Left lung (tissue), 10 donors: Measurements from ENCODE around the gene SLC16A10. TPM values are rescaled to one million over a fixed set of nuclear protein-coding genes. Genes with fewer than 3 reads are reported as not detected.

Experiments
- ATAC-seq: fragments of 200-7000 bp; cut with Tn5 transposase; one replicate; pipeline ENCODE4 v1.9.1; 2020; ENCODE audit warnings: moderate library complexity
- DNase-seq, 4 donors: peaks; one replicate each; pipeline ENCODE4 v3.0.0-alpha.2; 2013 to 2020
- H3K27ac ChIP-seq, 2 donors: fragments of 200-600 bp; sonication (generic) in 1 of 2; one replicate each; pipeline versions ENCODE4 v1.5.0 to v1.8.0; 2020 to 2021
- H3K27me3 ChIP-seq, 2 donors: fragments of 200-600 bp; sonication (generic) in 1 of 2; one replicate each; pipeline versions ENCODE4 v1.5.0 to v1.8.0; 2020 to 2021
- H3K36me3 ChIP-seq, 2 donors: fragments of 200-600 bp; sonication (generic) in 1 of 2; one replicate each; pipeline versions ENCODE4 v1.5.0 to v1.8.0; 2020 to 2021
- H3K4me1 ChIP-seq, 2 donors: fragments of 200-600 bp; one replicate each; pipeline ENCODE4 v1.8.0; 2021
- H3K4me3 ChIP-seq, 2 donors: fragments of 200-600 bp; sonication (generic) in 1 of 2; one replicate each; pipeline versions ENCODE4 v1.5.0 to v1.8.0; 2020 to 2021; ENCODE audit warnings: mild to moderate bottlenecking in 1 of 2
- H3K9me3 ChIP-seq, 2 donors: fragments of 200-600 bp; sonication (generic) in 1 of 2; one replicate each; pipeline versions ENCODE4 v1.5.0 to v1.8.0; 2020 to 2021
- intact Hi-C, 2 donors: fragments of 100-400 bp; cut with DNase I; formaldehyde crosslinking; loops; one replicate each; pipeline versions ENCODE4 v1.11.2 to v1.14.2; 2022
- polyA plus RNA-seq, 6 donors: library from polyadenylated mRNA; unstranded; fragments of 120-200 nt; gene quantifications; one replicate each; pipeline ENCODE4 v1.2.1, GENCODE V29; 2013; ENCODE audit not compliant: insufficient read length in 6 of 6
- total RNA-seq, 2 donors: library from RNA; stranded (reverse); fragmentation: NEBNext Ultra II Directional; extraction: Animal tissue kit (Norgen Biotek cat#: 25700); gene quantifications; one replicate each; pipeline ENCODE4 v1.2.1, GENCODE V29; 2021
- TF ChIP-seq, protein P1 (sequence below), 2 donors: fragments of 200-600 bp; sonication (generic) in 1 of 2; IDR thresholded peaks; one replicate each; pipeline versions ENCODE4 v1.5.0 to v1.8.0; 2021; ENCODE audit warnings: antibody characterized with exemption in 2 of 2
- donor health status: DM: no; HTN: yes; CAD: no.
- donor health status: DM: no; HTN: no; CAD: no.

SLC16A10 gene
- total and polyA plus RNA-seq, 8 donors, result 5.9 to 9.7 (median 8.0) TPM

GRCh38 chr6:111267764-111268333 lies 180.5 kb downstream of the SLC16A10 start:
- Histone ChIP-seq H3K4me3 (no peak overlapping the region), H3K27ac (no peak overlapping the region), H3K36me3 (peaks cover 0 to 67% of the 10 kb centered on the region in 2 donors), H3K27me3 (no peaks in the 10 kb centered on the region), H3K9me3 (peaks cover 0 to 2% of the 10 kb centered on the region in 2 donors), H3K4me1 (no peaks in the 10 kb centered on the region)
- intact Hi-C loops, result no loop called here
- TF ChIP-seq, protein P1, sequence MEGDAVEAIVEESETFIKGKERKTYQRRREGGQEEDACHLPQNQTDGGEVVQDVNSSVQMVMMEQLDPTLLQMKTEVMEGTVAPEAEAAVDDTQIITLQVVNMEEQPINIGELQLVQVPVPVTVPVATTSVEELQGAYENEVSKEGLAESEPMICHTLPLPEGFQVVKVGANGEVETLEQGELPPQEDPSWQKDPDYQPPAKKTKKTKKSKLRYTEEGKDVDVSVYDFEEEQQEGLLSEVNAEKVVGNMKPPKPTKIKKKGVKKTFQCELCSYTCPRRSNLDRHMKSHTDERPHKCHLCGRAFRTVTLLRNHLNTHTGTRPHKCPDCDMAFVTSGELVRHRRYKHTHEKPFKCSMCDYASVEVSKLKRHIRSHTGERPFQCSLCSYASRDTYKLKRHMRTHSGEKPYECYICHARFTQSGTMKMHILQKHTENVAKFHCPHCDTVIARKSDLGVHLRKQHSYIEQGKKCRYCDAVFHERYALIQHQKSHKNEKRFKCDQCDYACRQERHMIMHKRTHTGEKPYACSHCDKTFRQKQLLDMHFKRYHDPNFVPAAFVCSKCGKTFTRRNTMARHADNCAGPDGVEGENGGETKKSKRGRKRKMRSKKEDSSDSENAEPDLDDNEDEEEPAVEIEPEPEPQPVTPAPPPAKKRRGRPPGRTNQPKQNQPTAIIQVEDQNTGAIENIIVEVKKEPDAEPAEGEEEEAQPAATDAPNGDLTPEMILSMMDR (IDR thresholded peaks at IDR 0.05), result no peak
- DNase-seq (no peak), ATAC-seq (no peak)

DNA sequence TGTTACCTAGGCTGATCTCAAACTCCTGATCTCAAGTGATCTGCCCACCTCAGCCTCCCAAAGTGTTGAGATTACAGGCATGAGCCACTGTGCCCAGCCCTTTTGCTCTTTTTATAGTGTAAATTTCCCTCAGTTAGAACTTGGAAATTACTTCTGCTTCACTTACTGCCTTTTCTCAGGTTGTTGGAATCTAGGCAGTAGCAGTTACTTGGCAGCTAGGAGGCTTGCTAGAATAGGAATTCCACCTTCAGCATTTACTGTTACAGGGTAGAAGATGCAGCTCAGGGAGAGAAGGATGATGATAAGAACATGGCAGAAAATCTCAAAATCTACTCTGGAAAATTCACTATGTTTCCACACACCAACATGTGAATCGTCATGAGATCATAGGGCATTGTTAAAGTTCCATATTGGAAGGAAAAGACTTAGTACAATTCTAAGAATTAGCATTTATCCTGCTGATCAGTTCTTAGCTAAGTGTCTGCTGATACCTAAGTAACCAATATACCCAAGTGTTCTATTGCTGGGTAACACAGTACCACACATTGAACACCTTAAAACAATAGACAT lies 182.2 kb downstream of the SLC16A10 start:
- H3K36me3 ChIP-seq, result peaks cover 0 to 74% of the 10 kb centered on the region in 2 donors
- intact Hi-C loops, result no loop called here

DNA sequence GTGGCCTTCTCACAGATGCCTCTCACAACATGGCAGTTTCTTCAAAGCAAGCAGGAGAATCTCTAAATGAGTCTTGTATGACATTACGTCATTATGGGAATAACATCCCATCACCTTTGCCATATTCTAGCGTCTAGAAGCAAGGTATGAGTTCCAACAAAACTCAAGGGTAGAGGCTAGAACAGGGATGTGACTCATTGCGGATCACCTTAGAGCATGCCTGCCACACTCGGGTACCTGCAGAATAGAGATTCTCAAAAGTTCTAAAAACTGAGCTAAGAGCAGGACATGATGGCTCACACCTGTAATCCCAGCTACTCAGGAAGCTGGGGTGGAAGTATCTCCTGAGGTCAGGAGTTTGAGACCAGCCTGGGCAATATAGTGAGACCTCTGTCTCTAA lies 182.8 kb downstream of the SLC16A10 start:
- TF ChIP-seq, protein P1 (IDR thresholded peaks at IDR 0.05), result no peak
- peaks cover 0 to 75% of the 10 kb centered on the region in 2 donors for H3K36me3 ChIP-seq

More for the DNA sequence above, 182.2 kb downstream of the SLC16A10 start:
- DNase-seq (no peak), ATAC-seq (no peak)
- H3K9me3 ChIP-seq, result peaks cover 3 to 18% of the 10 kb centered on the region in 2 donors
- no peak overlapping the region for H3K4me3 ChIP-seq
- H3K4me1 ChIP-seq, result no peaks in the 10 kb centered on the region
- TF ChIP-seq, protein P1 (IDR thresholded peaks at IDR 0.05), result no peak
- H3K27ac ChIP-seq, result no peak overlapping the region
- no peaks in the 10 kb centered on the region for H3K27me3 ChIP-seq

DNA sequence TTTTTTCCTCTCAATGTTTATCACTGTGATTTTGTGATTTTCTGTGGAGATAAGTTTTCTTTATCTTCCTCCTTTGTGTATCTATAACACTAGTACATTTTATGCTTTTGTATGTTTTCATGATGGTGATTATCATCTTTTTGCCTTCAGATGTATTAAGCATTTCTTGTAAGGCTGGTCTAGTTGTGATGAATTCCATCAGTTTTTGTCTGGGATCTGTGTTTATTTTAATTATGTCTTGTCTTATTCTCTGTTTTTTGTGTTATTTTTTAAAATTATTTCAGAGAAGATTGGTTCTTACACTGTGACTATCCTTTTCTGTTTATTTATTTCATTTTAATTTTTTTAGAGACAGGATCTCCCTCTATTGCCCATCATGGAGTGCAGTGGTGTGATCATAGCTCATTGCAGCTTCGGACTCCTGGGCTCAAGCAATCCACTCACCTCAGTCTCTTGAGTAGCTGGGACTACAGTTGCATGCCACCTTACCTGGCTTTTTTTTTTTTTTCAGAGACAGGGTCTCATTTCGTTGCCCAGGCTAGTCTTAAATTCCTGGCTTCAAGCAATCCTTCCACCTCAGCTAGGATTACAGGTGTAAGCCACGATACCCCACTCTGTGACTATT lies 187.4 kb downstream of the SLC16A10 start:
- Histone ChIP-seq H3K27me3 (no peaks in the 10 kb centered on the region), H3K36me3 (peaks cover 0 to 80% of the 10 kb centered on the region in 2 donors), H3K27ac (no peak overlapping the region), H3K9me3 (peaks cover 9 to 30% of the 10 kb centered on the region in 2 donors), H3K4me3 (no peak overlapping the region), H3K4me1 (no peaks in the 10 kb centered on the region)
- no peak for ATAC-seq
- intact Hi-C loops, result no loop called here
- TF ChIP-seq, protein P1 (IDR thresholded peaks at IDR 0.05), result no peak
- DNase-seq, result no peak

More for the DNA sequence above, 182.8 kb downstream of the SLC16A10 start:
- Histone ChIP-seq H3K4me3 (no peak overlapping the region), H3K27ac (no peak overlapping the region), H3K9me3 (peaks cover 9 to 24% of the 10 kb centered on the region in 2 donors), H3K27me3 (no peaks in the 10 kb centered on the region), H3K4me1 (no peaks in the 10 kb centered on the region)
- DNase-seq (no peak), ATAC-seq (no peak)
- intact Hi-C loops, result no loop called here

DNA sequence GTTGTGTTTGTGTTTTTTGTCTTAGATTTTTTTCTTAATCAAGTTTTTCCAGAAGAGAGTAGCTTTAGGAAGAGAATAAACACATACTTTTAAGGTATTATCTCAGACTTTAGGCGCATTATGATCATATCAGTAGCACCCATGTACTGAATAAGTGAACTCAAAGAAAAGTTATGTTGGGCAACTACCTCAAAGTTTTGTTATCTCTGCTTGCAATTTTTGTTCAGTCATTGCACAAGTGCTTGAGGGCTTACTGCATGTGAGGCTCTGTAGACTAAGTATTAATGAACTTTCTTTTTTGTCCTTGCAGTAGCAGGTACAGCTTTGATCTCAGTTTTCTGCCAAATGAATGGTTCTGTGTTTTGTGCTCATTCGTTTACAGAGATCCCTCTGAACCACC lies 189.0 kb downstream of the SLC16A10 start:
- H3K4me1 ChIP-seq, result no peaks in the 10 kb centered on the region
- H3K4me3 ChIP-seq, result no peak overlapping the region
- intact Hi-C loops, result no loop called here
- no peak for ATAC-seq
- DNase-seq, result no peak
- no peaks in the 10 kb centered on the region for H3K27me3 ChIP-seq
- peaks cover 0 to 77% of the 10 kb centered on the region in 2 donors for H3K36me3 ChIP-seq
- TF ChIP-seq, protein P1 (IDR thresholded peaks at IDR 0.05), result no peak
- H3K9me3 ChIP-seq, result peaks cover 9 to 30% of the 10 kb centered on the region in 2 donors
- no peak overlapping the region for H3K27ac ChIP-seq
